ENCODE data around the gene MEAK7.
"Not testable (repeated sequence)": the region's sequence is repeated elsewhere in the genome, so short reads cannot be mapped to it uniquely, and the experiment has no call there.

Gene MEAK7

DNA sequence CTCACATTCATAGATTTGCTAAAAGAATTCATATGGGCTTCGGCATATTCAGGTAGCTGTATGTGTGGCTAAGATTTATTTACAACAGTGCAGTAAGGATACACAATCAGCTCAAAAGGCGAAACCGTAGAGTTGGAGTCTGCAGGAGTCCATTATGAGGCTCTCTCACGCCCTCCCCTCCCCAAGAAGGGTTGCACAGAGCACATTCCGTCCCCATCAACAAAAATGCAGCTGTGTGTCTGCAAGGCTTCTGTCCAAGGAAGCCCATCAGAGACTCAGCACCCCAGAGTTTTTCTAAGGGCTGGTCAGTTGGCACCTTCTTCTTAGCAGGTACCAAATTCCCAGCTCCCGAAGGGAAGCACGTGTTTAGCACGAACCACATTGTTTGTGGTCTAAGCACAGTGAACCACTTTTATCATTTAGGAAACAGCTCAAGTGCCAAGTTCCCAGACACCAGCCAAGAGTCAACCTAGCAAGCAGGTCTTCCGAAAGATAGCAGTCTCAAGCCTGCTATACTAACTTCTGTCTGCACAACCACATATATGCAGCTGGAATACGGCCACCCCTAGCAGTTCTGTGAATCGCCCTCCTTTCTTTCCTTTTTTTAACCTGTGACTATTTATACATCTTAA is 28.5 kb upstream of the MEAK7 start:
- DNase-seq = no peak

DNA sequence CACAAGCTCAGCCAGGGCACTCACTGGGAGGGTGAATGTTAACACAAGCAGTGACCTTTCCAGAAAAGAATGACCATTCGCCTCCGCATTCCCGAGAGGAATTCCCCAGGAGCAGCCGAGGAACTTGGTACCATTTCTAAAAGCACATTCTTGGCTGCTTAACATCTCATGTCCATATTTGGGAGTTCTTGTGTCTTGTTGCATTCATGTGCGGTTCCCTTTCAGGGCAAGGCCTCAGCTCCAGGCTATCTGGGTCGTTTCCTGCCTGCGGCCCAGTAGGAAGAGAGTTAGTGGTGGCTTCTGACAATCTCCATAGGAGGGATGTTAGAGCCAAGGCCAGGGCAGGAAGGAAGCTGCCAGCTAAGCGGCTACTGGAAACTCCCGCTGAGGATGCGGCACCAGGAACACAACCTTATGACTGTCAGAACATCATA is 27.8 kb upstream of the MEAK7 start:
- no peak for DNase-seq

DNA sequence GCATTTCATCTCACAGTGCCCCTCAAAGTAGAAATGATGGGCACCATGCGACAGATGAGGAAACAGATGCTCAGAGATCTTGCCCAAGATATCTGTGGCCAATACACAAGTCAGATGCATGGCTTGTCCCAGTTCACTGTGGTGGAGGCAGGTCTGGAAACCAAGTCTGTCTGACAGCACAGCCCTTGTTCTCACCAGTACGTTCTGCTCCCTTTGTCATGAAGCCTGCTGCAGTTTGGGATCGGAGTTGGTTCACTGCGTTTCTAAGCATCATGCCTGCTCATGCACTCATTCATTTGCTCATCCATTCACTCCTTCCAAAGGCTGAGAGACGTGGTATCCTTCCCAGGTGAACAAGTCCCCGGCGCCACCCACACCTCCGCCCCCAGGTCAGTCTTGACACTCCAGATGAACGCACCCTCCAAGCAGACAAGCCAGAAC is 27.2 kb upstream of the MEAK7 start:
- no peak for DNase-seq

DNA sequence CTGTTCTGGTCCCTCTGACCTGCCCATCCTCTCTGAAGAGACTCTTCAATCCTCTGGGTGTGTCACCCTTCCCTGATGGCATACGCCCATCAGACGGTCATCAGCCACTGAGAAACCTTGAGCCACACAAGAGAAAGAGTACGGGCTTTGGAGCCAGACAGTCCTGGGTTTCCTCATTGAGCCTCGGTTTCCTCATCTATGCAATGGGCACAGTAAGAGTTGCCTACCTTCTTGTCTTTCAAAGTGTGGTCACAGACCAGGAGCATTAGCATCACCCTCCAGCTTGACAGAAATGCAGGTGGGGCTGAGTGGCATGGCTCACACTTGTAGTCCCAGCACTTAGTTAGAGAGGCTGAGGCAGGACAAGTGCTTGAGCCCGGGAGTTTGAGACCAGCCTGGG is 26.1 kb upstream of the MEAK7 start:
- no peak for DNase-seq

DNA sequence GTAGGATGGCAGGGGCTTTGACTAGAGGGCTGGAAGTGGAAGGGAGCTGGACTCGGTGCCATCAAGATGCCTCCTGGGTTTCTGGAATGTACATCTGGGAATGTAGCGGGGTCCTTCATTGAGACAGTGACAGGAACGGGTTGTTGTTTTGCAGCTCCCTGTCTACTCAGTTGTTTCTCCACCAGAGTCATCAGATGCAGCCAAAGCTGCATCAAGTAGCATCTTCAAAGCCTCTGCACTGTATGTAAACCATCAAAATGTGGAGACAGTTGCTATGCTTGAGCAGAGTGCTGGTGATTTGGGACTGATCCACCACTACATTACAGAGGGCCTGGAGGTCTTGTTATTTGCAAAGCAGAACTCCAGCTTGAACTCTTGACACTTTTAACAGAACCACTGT is 25.1 kb upstream of the MEAK7 start:
- DNase-seq = no peak

DNA sequence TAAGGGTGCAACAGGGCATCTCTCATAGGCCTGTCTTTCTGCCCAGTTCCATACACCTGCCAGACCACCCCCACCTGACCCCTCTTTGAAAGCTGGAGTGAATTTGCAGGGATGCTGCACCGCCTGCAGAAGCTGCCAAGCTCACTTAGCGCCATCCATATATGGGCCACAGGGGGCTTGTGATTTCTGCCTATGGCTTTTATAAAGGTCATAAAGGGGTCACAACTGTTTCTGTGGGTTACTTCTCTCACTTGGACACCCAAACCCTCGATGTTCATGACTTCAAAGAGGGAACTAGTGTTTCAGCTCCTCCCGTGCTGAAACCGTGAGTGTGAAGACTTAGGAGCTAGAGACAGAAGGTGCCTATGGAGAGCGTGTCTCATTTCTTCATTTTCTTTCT is 23.9 kb upstream of the MEAK7 start:
- no peak for DNase-seq

DNA sequence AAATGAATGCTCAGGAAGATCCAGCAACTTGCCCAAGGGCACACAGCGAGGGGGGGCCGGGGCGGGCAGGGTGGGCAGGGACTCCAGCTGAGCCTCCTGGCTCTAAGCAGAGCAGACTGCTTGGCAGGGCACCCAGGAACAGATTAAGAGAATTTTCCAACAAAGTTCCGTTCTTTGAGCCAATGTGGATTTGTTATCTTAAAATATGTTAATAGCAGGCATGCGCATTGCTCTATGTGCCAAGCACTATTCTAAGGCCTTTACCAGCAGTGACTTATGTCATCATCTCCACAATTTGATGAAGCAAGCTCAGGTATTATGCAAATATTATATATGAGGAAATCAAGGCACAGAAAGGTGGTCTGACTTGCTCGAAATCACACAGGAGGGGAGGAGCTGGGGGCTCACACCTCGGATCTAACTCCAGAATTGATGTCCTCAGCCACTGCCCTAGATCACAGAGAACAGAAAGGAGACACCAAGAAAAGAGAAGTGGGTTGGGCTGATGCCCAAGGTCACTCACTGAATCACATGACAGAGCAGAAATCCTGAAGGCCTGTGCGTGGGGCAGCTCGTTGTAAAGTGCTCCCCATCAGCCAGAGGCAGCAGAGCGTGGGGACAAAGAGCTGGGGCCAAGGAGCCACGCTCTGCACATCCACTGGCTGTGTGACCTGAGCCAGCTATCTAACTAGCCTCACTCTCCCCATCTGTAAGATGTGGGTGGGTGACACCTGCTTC is 23.2 kb upstream of the MEAK7 start:
- no peak for DNase-seq

DNA sequence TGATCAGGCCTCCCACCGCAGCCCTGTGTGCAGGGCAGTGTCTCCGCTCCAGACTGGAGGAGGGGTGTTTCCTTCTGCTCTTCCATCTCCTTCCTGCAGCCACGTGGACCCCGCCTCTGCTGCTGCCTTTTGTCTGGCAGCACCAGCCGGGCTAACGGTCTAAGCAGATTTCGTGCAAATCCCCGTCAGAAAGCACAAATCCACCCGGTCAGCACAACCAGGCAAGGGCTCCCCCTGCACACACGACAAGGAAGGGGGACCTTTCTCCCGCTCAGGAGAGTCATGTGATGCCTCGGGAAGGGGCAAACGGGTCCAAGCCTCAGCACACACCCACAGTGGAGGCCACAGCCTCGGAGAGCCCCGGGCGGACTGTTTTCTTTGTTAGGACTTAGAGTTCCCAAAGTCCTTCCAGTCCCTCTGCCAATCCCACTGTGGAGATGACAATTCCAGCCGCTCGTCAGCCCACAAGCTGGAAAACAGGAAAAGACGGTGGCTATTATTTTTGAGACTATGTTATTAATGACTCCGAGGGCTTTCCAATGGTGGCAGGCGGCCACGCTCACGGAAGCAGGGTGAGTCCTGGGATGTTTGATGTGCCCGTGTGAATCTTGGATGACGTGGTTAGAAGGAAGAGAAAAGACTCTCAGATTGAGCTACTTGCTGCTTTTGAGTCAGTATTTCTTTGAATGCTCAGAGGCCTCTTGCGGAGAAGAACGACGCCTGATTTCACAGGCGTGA is 22.5 kb upstream of the MEAK7 start:
- DNase-seq = no peak

DNA sequence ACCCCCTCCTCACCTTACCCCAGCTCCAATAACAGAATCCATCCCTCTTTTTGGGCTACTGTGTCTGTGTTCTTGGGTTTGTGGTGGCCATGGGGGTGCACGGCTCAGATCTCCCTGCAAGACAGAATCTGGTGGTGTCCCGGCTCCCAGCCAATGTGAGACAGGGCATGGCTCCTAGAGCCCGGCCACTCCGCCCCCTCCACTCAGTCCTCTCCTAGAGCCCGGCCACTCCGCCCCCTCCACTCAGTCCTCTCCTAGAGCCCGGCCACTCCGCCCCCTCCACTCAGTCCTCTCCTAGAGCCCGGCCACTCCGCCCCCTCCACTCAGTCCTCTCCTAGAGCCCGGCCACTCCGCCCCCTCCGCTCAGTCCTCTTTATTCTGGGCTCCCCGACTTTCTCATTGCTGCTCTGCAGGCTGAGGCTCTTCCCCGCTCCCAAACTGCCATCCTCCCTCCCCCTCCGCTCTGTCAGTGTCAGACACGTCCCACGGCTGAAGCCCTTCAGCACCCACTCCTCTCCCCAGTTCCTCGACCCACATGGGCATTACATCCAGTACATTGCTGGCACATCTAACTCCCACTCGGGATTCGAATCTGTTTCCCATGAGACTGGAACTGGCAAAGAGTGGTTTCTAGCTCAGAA is 20.6 kb upstream of the MEAK7 start:
- not testable (repeated sequence) for DNase-seq

DNA sequence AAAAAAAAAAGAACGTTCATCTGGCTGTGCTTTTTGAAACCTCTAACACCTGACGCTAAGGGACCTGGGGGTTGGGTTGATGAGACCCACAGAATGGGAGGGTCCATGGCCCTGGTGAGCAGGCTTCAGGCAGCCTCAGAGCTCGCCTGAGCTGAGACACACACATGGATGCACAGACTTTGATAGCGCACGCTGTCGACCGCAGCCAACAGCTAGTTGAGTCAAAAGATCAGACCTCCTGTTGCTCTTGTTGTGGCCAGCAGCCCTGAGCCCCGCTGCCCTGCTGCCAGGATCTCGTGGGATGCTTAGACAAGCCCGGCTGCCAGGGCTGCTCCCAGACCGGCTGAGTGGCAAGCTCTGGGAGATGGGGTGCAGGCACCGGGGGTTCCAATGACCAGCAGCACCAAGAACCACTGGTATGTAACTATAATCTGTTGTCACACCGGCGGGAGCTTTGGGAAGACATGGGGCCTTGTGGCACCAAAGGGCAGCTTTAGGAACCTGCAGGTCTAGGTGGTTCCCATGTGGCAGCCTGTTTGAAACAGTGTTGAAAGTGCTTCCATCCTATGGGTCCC is 20.0 kb upstream of the MEAK7 start:
- DNase-seq = no peak

DNA sequence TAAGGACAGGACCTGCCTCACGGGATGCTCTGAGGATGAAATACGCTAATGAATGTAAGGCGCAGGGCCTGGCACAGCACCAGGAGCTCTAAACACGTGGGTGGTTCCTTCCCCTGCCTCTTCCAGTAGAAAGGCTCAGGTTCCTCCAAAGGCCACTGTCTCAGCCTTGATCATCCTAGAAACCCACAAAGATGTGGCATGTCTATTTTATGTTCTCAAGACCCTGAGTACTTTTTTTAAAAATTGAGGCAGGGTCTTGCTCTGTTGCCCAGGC is 17.0 kb upstream of the MEAK7 start:
- DNase-seq = no peak

DNA sequence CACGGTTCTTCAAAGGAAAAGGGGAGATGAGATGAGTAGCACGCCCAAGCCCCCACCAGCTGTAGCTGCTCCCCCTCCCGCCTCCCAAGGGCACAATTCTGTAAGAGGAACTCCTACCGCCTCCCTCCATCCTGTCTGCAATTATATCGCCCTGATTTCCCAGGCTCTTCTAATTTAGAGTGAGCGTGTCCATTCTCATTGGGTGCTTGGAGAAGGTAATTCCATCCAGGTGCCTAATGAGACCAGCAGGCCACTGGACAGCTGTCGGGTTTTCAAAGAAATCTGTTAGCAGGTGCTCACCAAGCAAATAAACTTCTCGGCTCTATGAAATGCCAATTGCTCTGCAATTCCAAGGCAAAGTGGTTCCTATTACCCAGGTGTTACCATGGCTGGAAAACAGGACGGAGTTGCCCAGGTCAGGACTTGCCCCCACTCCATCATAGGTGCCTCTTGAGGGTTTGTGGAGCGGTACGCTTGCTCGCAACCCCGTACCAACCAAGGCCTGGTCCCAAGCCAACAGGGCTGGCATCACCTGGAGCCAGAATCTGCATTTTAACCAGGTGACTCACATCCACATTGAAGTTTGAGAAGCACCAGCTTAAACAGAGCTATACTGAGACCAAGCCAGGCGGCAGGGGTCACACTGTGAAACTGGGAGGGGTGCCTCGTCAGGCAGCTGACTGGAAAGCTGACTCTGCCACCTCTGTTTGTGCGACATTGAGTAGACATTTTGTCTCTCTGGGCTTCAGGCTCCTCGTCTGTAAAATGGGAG is 16.5 kb upstream of the MEAK7 start:
- no peak for DNase-seq

DNA sequence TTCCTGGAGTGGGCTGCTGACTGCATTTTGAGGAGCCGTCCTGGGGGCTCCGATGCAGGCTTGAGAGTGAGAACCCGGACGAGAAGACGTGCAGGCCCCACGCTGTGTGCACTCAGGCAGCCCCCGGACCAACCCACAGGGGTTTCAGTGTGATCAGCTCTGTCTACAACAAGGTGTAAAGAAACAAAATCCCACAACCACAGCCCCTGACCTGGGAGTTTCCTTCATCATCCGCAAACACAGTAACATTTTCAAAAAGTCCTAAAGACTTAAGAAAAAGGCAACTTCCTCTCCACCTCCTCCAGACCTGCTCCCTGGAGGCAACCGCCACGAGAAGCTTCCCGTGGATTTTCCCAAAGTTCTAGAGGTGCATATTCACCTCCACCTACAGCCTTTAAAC is 15.4 kb upstream of the MEAK7 start:
- no peak for DNase-seq

DNA sequence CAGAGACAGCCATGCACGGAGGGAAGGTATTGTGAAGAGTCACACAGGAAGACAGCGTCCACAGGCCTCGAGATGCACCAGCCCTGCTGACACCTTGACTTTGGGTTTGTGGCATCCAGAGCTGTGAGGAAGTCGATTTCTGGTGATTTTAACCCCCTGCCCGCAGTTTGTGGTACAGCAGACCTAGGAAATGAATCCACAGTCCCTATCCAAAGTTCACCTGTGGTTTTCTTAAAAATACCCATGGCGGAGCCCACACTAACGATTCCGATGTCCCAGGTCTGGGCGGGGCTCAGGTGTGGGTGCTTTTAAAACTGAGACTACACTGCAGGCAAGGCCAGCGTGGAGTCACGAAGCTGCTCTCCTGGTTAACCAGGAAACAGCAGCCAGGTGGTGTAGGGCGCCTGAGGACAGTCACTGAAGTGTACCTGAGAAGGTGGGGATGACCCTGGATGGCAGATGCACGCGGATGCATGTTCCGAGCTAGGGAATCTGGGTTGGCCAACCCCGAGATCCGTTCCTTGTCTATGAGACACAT is 14.4 kb upstream of the MEAK7 start:
- DNase-seq = peak; percentile 46

DNA sequence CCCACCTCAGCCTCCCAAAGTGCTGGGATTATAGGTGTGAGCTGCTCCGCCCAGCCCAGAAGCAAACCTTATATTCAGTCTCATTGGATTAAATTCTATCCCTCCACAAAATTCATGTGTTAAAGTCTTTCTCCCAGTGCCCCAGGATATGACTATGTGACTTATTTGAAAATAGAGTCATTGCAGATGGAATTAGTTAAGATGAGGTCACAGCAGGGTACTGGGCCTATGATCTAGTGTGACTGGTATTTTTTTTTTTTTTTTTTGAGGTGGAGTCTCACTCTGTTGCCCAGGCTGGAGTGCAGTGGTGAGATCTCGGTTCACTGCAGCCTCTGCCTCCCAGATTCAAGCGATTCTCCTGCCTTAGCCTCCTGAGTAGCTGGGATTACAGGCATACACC is 13.8 kb upstream of the MEAK7 start:
- not testable (repeated sequence) for DNase-seq

DNA sequence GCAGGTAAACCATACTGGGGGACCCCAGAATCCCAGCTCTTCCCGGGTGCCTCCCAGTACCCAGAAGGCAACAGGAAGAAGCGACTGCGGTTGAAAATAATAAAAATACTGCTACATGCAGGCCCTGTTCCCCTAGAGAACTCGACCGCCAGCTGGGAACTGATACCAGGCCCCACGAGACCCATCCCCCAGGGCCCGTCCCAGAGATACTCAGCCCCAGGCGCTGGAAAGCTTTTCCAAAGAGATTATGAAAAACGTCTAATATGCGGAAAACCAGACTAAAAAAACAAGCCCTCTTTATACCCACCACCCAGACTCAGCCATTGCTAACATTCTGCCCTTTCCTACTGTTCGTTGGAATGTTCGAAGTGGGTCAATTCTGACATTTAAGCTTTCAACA is 12.9 kb upstream of the MEAK7 start:
- DNase-seq = no peak

DNA sequence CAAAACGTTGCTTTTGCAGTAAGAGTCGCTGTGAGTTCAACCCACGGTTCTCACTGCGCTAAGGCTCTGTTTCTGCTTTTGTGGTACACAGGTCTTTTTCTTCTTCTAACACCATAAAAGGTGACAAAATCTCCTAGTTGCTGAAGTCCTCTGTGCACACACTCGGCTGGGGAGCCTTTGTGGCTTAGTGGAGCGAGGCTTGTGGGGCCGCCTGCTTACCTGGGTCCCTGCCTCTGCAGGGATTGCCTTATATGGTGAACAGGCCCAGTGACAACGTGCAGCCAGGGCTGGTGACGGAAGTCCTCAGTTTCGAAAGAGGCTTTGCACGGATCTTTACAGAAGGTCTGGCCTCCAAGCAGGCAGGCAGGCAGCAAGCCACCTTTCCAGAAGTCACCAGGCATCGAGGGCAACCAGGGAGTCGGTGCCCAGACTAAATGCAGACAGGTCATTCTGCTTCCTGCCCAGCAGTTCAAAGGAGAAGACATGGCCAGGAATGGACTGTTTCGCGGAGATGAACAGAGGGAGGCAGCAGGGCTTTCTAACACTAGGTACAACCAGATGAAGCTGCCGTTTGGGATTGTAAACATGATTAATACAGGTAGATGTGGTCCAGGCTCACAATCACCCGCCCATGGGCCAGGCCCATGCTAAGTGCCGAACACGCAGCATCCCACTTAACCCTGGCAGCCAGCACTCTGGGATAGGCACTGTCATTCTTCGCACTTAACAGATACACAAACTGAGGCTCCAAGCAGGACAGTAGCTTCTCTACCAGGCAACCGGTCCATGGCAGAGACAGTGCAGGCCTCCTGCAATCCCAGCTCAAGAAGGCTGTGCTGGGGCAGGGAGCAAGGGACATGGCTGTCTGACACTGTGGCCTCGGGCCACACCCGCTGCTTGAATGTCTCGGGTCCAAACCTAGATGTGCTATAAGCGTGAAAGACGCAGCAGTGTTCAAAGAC is 10.7 kb upstream of the MEAK7 start:
- DNase-seq = peak; percentile 74

DNA sequence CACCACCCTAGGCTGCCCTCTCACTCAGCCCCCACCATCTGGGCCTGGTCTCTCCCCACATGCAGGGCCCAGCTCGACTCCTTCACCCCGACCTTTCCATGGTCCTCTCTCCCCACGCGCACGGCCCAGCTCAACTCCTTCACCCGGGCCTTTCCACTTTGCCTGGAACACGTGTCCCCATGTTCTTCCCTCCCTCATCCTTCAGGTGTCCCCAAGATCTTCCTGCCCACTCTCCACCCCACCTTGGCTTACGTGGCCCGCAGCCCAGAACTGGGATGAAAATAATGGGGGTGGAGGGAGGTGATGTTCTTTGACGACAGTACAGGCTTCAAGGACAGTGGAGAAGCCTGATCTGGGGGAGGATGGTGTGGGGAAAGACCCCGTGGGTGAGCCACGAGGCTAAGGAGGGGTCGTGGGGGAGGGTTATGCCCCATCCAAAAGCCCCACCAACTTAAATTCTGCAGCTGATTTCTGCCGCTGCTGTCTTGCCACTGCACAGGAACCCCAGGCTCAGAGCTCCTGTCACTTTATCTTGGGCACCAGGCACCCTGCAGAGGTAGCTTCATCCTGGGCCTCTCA is 9.9 kb upstream of the MEAK7 start:
- no peak for DNase-seq

DNA sequence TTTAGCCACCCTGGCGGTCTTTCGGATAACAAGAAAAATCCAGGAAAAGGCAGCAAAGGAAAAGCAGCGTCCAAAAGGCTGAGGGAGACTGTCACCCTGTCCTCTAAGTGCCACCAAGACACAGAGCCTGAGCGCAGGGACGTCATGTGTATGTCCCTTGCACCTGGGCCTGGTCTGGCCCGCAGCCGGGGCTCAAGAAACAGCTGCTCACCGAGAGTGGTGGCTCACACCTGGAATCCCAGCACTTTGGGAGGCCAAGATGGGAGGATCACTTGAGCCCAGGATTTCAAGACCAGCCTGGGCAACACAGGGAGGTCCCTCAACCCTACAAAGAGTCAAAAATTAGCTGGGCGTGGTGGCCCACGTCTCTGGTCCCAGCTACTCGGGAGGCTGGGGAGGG is 9.2 kb upstream of the MEAK7 start:
- no peak for DNase-seq

DNA sequence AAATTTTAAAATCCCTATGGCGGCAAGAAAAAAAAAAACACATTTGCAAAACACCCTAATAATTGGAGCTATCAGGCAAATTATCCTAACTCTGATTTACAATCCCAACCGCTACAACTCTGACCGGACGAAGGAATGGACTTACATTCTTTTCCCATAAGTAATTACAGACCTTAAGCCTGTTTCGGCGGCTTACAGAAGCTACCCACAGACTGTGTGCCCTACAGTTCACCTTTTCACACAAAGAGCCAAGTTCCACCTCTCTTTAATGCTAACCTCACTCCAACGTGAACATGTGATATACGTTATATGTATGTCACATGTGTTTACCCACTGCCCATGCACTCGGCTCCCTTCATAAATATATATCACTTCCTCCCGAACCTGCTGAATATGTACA is 8.7 kb upstream of the MEAK7 start:
- no peak for DNase-seq

DNA sequence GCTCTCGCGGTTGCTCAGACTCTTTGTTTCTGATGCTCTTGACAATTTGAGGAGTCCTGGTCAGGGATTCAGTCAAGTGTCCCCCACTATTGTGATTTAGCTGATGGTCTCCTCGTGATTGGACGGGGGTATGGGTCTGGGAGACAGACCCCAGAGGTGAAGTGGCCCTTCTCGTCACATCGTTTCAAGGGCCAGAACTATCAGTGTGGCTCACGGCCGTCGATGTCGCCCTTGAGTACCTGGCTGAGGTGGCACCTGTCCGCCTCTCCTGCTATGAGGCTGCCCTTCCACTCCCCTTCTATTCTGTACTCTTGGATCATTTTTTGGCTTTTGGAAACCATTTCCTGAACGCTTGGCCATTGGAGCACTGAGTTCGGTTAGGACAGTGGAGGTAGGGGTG is 7.4 kb upstream of the MEAK7 start:
- DNase-seq = no peak

Measured in effector CD4-positive, alpha-beta T cell (primary cell).